Natural killer cell treated with Interleukin-12 subunit alpha and Interleukin-12 subunit beta and Interleukin-15 and Interleukin-18, amount 100 ng/mL, for 72 hours (primary cell): ENCODE measurements around the gene CNTN4. TPM values are rescaled to one million over a fixed set of nuclear protein-coding genes. Genes with fewer than 3 reads are reported as not detected.
"Not testable (repeated sequence)": the region's sequence is repeated elsewhere in the genome, so short reads cannot be mapped to it uniquely, and the experiment has no call there.

Experiments used
- ATAC-seq, 2 donors: fragments of 150-1000 bp; cut with Tn5 transposase in 1 of 2; sonication (Bioruptor Pico), chemical (Tn5 transposase) in 1 of 2; 2 replicates each; pipeline ENCODE4 v1.10.0; 2021
- DNase-seq: peaks from one replicate; pipeline ENCODE4 v3.0.0; 2022; ENCODE audit warnings: low spot score
- H3K27ac Mint-ChIP-seq, 2 donors: 1 replicate in 1 of 2; 2 replicates in 1 of 2; pipeline ENCODE4 v1.8.0; 2022; ENCODE audit warnings: mixed read lengths in 2 of 2, mild to moderate bottlenecking in 1 of 2, moderate library complexity in 1 of 2
- H3K27me3 Mint-ChIP-seq, 2 donors: 1 replicate in 1 of 2; 2 replicates in 1 of 2; pipeline ENCODE4 v1.8.0; 2022; ENCODE audit warnings: mixed read lengths in 2 of 2
- H3K36me3 Mint-ChIP-seq: one replicate; pipeline ENCODE4 v1.8.0; 2022; ENCODE audit warnings: mixed read lengths
- H3K4me1 Mint-ChIP-seq, 2 donors: 1 replicate in 1 of 2; 2 replicates in 1 of 2; pipeline ENCODE4 v1.8.0; 2022; ENCODE audit warnings: low read depth in 2 of 2, mixed read lengths in 2 of 2, mild to moderate bottlenecking in 1 of 2
- H3K4me3 Mint-ChIP-seq: one replicate; pipeline ENCODE4 v1.8.0; 2022; ENCODE audit warnings: mixed read lengths
- H3K9me3 Mint-ChIP-seq: 2 replicates; pipeline ENCODE4 v1.8.0; 2022; ENCODE audit warnings: mixed read lengths
- total RNA-seq, 2 donors: library from RNA; stranded (reverse); gene quantifications; one replicate each; pipeline ENCODE4 v1.2.3, GENCODE V29; 2022

CNTN4 gene
- total RNA-seq, 2 donors from 2014 or later = not detected

GRCh38 chr3:2510591-2511145 lies 412.0 kb downstream of the CNTN4 start:
- Mint-ChIP-seq H3K36me3 (no peaks in the 10 kb centered on the region), H3K4me3 (no peak overlapping the region), H3K9me3 (peaks cover 9% of the 10 kb centered on the region), H3K27ac (no peak overlapping the region), H3K4me1 (no peaks in the 10 kb centered on the region), H3K27me3 (no peaks in the 10 kb centered on the region)
- DNase-seq (no peak), ATAC-seq (no peak)

GRCh38 chr3:2511356-2511755 lies 412.7 kb downstream of the CNTN4 start:
- Mint-ChIP-seq H3K27ac (no peak overlapping the region), H3K4me1 (no peaks in the 10 kb centered on the region), H3K9me3 (peaks cover 6% of the 10 kb centered on the region), H3K27me3 (no peaks in the 10 kb centered on the region), H3K36me3 (no peaks in the 10 kb centered on the region), H3K4me3 (no peak overlapping the region)
- ATAC-seq = no peak
- DNase-seq = no peak

- ATAC-seq (no peak), DNase-seq (no peak)
- Mint-ChIP-seq H3K9me3 (peaks cover 5% of the 10 kb centered on the region), H3K36me3 (no peaks in the 10 kb centered on the region), H3K27ac (no peak overlapping the region), H3K4me3 (no peak overlapping the region), H3K4me1 (no peaks in the 10 kb centered on the region), H3K27me3 (no peaks in the 10 kb centered on the region)
These were observed 414.2 kb downstream of the CNTN4 start for GRCh38 chr3:2512881-2513280.

GRCh38 chr3:2513986-2514385 lies 415.3 kb downstream of the CNTN4 start:
- no peak for ATAC-seq
- Mint-ChIP-seq H3K4me3 (no peak overlapping the region), H3K27me3 (no peaks in the 10 kb centered on the region), H3K4me1 (no peaks in the 10 kb centered on the region), H3K36me3 (no peaks in the 10 kb centered on the region), H3K9me3 (peaks cover 5% of the 10 kb centered on the region), H3K27ac (no peak overlapping the region)
- DNase-seq = no peak

- peaks cover 5% of the 10 kb centered on the region for H3K9me3 Mint-ChIP-seq
- ATAC-seq (no peak), DNase-seq (no peak)
- no peaks in the 10 kb centered on the region for H3K4me1 Mint-ChIP-seq
- no peak overlapping the region for H3K27ac Mint-ChIP-seq
- H3K36me3 Mint-ChIP-seq = no peaks in the 10 kb centered on the region
- H3K4me3 Mint-ChIP-seq = no peak overlapping the region
- H3K27me3 Mint-ChIP-seq = no peaks in the 10 kb centered on the region
These were observed 418.2 kb downstream of the CNTN4 start for GRCh38 chr3:2516762-2517441.

GRCh38 chr3:2517500-2518172 lies 419.0 kb downstream of the CNTN4 start:
- no peak for ATAC-seq
- no peak for DNase-seq
- Mint-ChIP-seq H3K36me3 (no peaks in the 10 kb centered on the region), H3K9me3 (peaks cover 5% of the 10 kb centered on the region), H3K27me3 (no peaks in the 10 kb centered on the region), H3K27ac (no peak overlapping the region), H3K4me1 (no peaks in the 10 kb centered on the region), H3K4me3 (no peak overlapping the region)

- H3K9me3 Mint-ChIP-seq = peaks cover 9% of the 10 kb centered on the region
- H3K36me3 Mint-ChIP-seq = no peaks in the 10 kb centered on the region
- no peaks in the 10 kb centered on the region for H3K4me1 Mint-ChIP-seq
- DNase-seq (no peak), ATAC-seq (no peak)
- no peak overlapping the region for H3K27ac Mint-ChIP-seq
- no peaks in the 10 kb centered on the region for H3K27me3 Mint-ChIP-seq
- H3K4me3 Mint-ChIP-seq = no peak overlapping the region
These were observed 424.7 kb downstream of the CNTN4 start for GRCh38 chr3:2523281-2523836.

GRCh38 chr3:2525968-2526367 lies 427.3 kb downstream of the CNTN4 start:
- peaks cover 12% of the 10 kb centered on the region for H3K9me3 Mint-ChIP-seq
- ATAC-seq (no peak), DNase-seq (no peak)
- H3K36me3 Mint-ChIP-seq = no peaks in the 10 kb centered on the region
- H3K4me1 Mint-ChIP-seq = no peaks in the 10 kb centered on the region
- no peak overlapping the region for H3K4me3 Mint-ChIP-seq
- H3K27ac Mint-ChIP-seq = no peak overlapping the region
- no peaks in the 10 kb centered on the region for H3K27me3 Mint-ChIP-seq

- Mint-ChIP-seq H3K36me3 (no peaks in the 10 kb centered on the region), H3K27ac (no peak overlapping the region), H3K27me3 (no peaks in the 10 kb centered on the region), H3K4me1 (no peaks in the 10 kb centered on the region), H3K4me3 (no peak overlapping the region), H3K9me3 (peaks cover 15% of the 10 kb centered on the region)
- ATAC-seq (no peak), DNase-seq (no peak)
These were observed 428.3 kb downstream of the CNTN4 start for GRCh38 chr3:2526926-2527325.

GRCh38 chr3:2527328-2527727 lies 428.7 kb downstream of the CNTN4 start:
- peaks cover 15% of the 10 kb centered on the region for H3K9me3 Mint-ChIP-seq
- not testable (repeated sequence) for H3K4me1 Mint-ChIP-seq, DNase-seq, H3K4me3 Mint-ChIP-seq, H3K27ac Mint-ChIP-seq, H3K36me3 Mint-ChIP-seq, ATAC-seq, H3K27me3 Mint-ChIP-seq

- H3K4me1 Mint-ChIP-seq, H3K9me3 Mint-ChIP-seq, H3K4me3 Mint-ChIP-seq, H3K27me3 Mint-ChIP-seq, ATAC-seq, H3K36me3 Mint-ChIP-seq, DNase-seq, H3K27ac Mint-ChIP-seq: not testable (repeated sequence)
These were observed 436.1 kb downstream of the CNTN4 start for GRCh38 chr3:2534767-2535166.

- DNase-seq (no peak), ATAC-seq (no peak)
- H3K4me3 Mint-ChIP-seq = no peak overlapping the region
- H3K4me1 Mint-ChIP-seq = no peaks in the 10 kb centered on the region
- H3K27me3 Mint-ChIP-seq = no peaks in the 10 kb centered on the region
- H3K36me3 Mint-ChIP-seq = no peaks in the 10 kb centered on the region
- no peak overlapping the region for H3K27ac Mint-ChIP-seq
- peaks cover 12% of the 10 kb centered on the region for H3K9me3 Mint-ChIP-seq
These were observed 436.5 kb downstream of the CNTN4 start for GRCh38 chr3:2535206-2535605.

- H3K4me1 Mint-ChIP-seq = no peaks in the 10 kb centered on the region
- no peak for ATAC-seq
- H3K9me3 Mint-ChIP-seq = peaks cover 8% of the 10 kb centered on the region
- DNase-seq = no peak
- no peak overlapping the region for H3K4me3 Mint-ChIP-seq
- no peak overlapping the region for H3K27ac Mint-ChIP-seq
- no peaks in the 10 kb centered on the region for H3K27me3 Mint-ChIP-seq
- no peaks in the 10 kb centered on the region for H3K36me3 Mint-ChIP-seq
These were observed 437.9 kb downstream of the CNTN4 start for GRCh38 chr3:2536575-2536974.

GRCh38 chr3:2540115-2540514 lies 441.4 kb downstream of the CNTN4 start:
- Mint-ChIP-seq H3K9me3 (peaks cover 14% of the 10 kb centered on the region), H3K4me1 (no peaks in the 10 kb centered on the region), H3K36me3 (no peaks in the 10 kb centered on the region), H3K4me3 (no peak overlapping the region), H3K27ac (no peak overlapping the region), H3K27me3 (no peaks in the 10 kb centered on the region)
- no peak for DNase-seq
- ATAC-seq = no peak
